Measurements from ENCODE around the gene ZG16.

- TF ChIP-seq, protein P1, sequence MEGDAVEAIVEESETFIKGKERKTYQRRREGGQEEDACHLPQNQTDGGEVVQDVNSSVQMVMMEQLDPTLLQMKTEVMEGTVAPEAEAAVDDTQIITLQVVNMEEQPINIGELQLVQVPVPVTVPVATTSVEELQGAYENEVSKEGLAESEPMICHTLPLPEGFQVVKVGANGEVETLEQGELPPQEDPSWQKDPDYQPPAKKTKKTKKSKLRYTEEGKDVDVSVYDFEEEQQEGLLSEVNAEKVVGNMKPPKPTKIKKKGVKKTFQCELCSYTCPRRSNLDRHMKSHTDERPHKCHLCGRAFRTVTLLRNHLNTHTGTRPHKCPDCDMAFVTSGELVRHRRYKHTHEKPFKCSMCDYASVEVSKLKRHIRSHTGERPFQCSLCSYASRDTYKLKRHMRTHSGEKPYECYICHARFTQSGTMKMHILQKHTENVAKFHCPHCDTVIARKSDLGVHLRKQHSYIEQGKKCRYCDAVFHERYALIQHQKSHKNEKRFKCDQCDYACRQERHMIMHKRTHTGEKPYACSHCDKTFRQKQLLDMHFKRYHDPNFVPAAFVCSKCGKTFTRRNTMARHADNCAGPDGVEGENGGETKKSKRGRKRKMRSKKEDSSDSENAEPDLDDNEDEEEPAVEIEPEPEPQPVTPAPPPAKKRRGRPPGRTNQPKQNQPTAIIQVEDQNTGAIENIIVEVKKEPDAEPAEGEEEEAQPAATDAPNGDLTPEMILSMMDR (IDR thresholded peaks at IDR 0.05): no peak
- no peak for TF ChIP-seq SP1 (CRISPR knock-in tag; conservative IDR thresholded peaks at IDR 0.05)
- no peak for TF ChIP-seq ATF3 (CRISPR knock-in tag; conservative IDR thresholded peaks at IDR 0.05)
- TF ChIP-seq MLX (CRISPR knock-in tag; IDR thresholded peaks at IDR 0.05): no peak
- TF ChIP-seq JUN (CRISPR knock-in tag; IDR thresholded peaks at IDR 0.05): no peak
- TF ChIP-seq, protein P2, sequence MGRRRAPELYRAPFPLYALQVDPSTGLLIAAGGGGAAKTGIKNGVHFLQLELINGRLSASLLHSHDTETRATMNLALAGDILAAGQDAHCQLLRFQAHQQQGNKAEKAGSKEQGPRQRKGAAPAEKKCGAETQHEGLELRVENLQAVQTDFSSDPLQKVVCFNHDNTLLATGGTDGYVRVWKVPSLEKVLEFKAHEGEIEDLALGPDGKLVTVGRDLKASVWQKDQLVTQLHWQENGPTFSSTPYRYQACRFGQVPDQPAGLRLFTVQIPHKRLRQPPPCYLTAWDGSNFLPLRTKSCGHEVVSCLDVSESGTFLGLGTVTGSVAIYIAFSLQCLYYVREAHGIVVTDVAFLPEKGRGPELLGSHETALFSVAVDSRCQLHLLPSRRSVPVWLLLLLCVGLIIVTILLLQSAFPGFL (CRISPR knock-in tag; IDR thresholded peaks at IDR 0.05; ENCODE audit: borderline replicate concordance): no peak
- TF ChIP-seq, protein P3, sequence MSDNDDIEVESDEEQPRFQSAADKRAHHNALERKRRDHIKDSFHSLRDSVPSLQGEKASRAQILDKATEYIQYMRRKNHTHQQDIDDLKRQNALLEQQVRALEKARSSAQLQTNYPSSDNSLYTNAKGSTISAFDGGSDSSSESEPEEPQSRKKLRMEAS (CRISPR knock-in tag; IDR thresholded peaks at IDR 0.05): peak; percentile 32; the same call in 1 of the 2 replicates
- TF ChIP-seq ZNF425 (CRISPR knock-in tag; conservative IDR thresholded peaks at IDR 0.05): no peak
Measured at GRCh38 chr16:29813644-29814562, 35.8 kb downstream of the ZG16 start.

Data from WTC11 (cell line).